Kidney (tissue), 14 donors: ENCODE data around the gene APC2. TPM values are rescaled to one million over a fixed set of nuclear protein-coding genes. Genes with fewer than 3 reads are reported as not detected.

Source experiments
- DNase-seq, 5 donors: peaks; one replicate each; pipeline ENCODE4 v3.0.0-alpha.2; 2013 to 2020
- FAIRE-seq: peaks from 2 replicates; lab custom pipeline; 2012; peaks lifted over from hg19 to GRCh38; lab: Jason Lieb, UNC
- H3K27ac ChIP-seq, 2 donors: one replicate each; pipeline ENCODE4 v1.7.0; 2013; ENCODE audit warnings: low read depth in 2 of 2, low read length in 2 of 2, inconsistent platforms in 1 of 2
- H3K27me3 ChIP-seq: one replicate; pipeline ENCODE4 v1.7.1; 2013; ENCODE audit warnings: low read length, inconsistent platforms; ENCODE audit not compliant: control insufficient read depth, insufficient read depth
- H3K36me3 ChIP-seq, 3 donors: one replicate each; pipeline versions ENCODE4 v1.7.0 to v1.7.1; 2013; ENCODE audit warnings: low read length in 3 of 3, control low read depth in 1 of 3, inconsistent platforms in 1 of 3; ENCODE audit not compliant: insufficient read depth in 3 of 3, control insufficient read depth in 2 of 3
- H3K4me1 ChIP-seq, 3 donors: one replicate each; pipeline versions ENCODE4 v1.7.0 to v1.7.1; 2013; ENCODE audit warnings: low read length in 3 of 3, inconsistent platforms in 1 of 3, low read depth in 1 of 3; ENCODE audit not compliant: control insufficient read depth in 2 of 3, insufficient read depth in 2 of 3
- H3K4me3 ChIP-seq, 3 donors: one replicate each; pipeline versions ENCODE4 v1.7.0 to v1.8.1; 2013; ENCODE audit warnings: low read length in 3 of 3, control low read depth in 1 of 3, inconsistent platforms in 1 of 3
- H3K9ac ChIP-seq, 3 donors: one replicate each; pipeline versions ENCODE4 v1.7.0 to v1.7.1; 2013; ENCODE audit warnings: low read length in 3 of 3, control low read depth in 1 of 3, inconsistent platforms in 1 of 3
- H3K9me3 ChIP-seq, 3 donors: one replicate each; pipeline versions ENCODE4 v1.7.0 to v1.7.1; 2013; ENCODE audit warnings: low read length in 3 of 3, control low read depth in 1 of 3, inconsistent platforms in 1 of 3; ENCODE audit not compliant: control insufficient read depth in 2 of 3, insufficient read depth in 1 of 3
- CTCF ChIP-seq: IDR thresholded peaks from 3 replicates; pipeline ENCODE4 v1.5.1; 2012; ENCODE audit warnings: mild to moderate bottlenecking, moderate library complexity, borderline replicate concordance; ENCODE audit not compliant: insufficient read depth; ENCODE audit errors: extremely low read depth
- intact Hi-C: fragments of 100-400 bp; cut with DNase I; formaldehyde crosslinking; loops from one replicate; pipeline ENCODE4 v1.11.1; 2022
- polyA plus RNA-seq: library from polyadenylated mRNA; stranded (reverse); fragments of 350-450 nt; fragmentation: Illumina TruSeq; extraction: RNeasy Lipid Tissue Mini Kit (QIAGEN cat#74804); gene quantifications from one replicate; pipeline ENCODE4 v1.2.3, GENCODE V29; 2014; ENCODE audit warnings: low read depth, low replicate concordance; ENCODE audit not compliant: insufficient read depth
- total RNA-seq: library from RNA; stranded (reverse); fragmentation: NEBNext Ultra II Directional; extraction: Animal tissue kit (Norgen Biotek cat#: 25700); gene quantifications from one replicate; pipeline ENCODE4 v1.2.1, GENCODE V29; 2021
- donor health status: control.
- donor health status: control.
- donor health status: control.
- donor health status: control.
- donor health status: control.
- donor health status: DM: yes; HTN: yes; CAD: no.
- donor health status: Normal renal cell carcinoma (clear cell type).

Gene APC2
- total and polyA plus RNA-seq, 2 donors from 2014 or later: 0.25 TPM; not detected in 1

GRCh38 chr19:1450735-1451731 lies 1.1 kb downstream of the APC2 start:
- DNase-seq (peak in 1 of 5 donors; percentile 71), FAIRE-seq (no peak)
- Histone ChIP-seq H3K4me3 (no peak overlapping the region), H3K27ac (no peak overlapping the region), H3K9ac (no peak overlapping the region), H3K36me3 (no peaks in the 10 kb centered on the region), H3K4me1 (no peaks in the 10 kb centered on the region), H3K9me3 (no peaks in the 10 kb centered on the region), H3K27me3 (peaks cover 25% of the 10 kb centered on the region)
- intact Hi-C loops: no loop called here
- no peak for TF ChIP-seq CTCF

- Histone ChIP-seq H3K9me3 (no peaks in the 10 kb centered on the region), H3K27ac (no peak overlapping the region), H3K4me3 (no peak overlapping the region), H3K36me3 (no peaks in the 10 kb centered on the region), H3K27me3 (peaks cover 29% of the 10 kb centered on the region), H3K9ac (no peak overlapping the region), H3K4me1 (no peaks in the 10 kb centered on the region)
- intact Hi-C loops: no loop called here
- no peak for FAIRE-seq
- DNase-seq: peak in 2 of 5 donors; percentile 63 to 70
- no peak for TF ChIP-seq CTCF
Measured at GRCh38 chr19:1451916-1452801, 2.2 kb downstream of the APC2 start.

GRCh38 chr19:1452802-1453524 lies 3.0 kb downstream of the APC2 start:
- peaks cover 32% of the 10 kb centered on the region for H3K27me3 ChIP-seq

More at GRCh38 chr19:1452802-1453524, 3.0 kb downstream of the APC2 start:
- Histone ChIP-seq H3K9ac (no peak overlapping the region), H3K9me3 (no peaks in the 10 kb centered on the region), H3K36me3 (no peaks in the 10 kb centered on the region), H3K4me3 (no peak overlapping the region), H3K27ac (no peak overlapping the region), H3K4me1 (no peaks in the 10 kb centered on the region)
- FAIRE-seq (no peak), DNase-seq (no peak)
- intact Hi-C loops: no loop called here
- TF ChIP-seq CTCF: no peak
